K562 (cell line): ENCODE measurements around the gene ARMH1. TPM values are rescaled to one million over a fixed set of nuclear protein-coding genes. Genes with fewer than 3 reads are reported as not detected.

Experiments
- ATAC-seq: fragments of 200-7000 bp; cut with Tn5 transposase; 3 replicates; pipeline ENCODE4 v1.9.1; 2020; ENCODE audit warnings: moderate library complexity
- BruUV-seq: library from RNA; stranded (reverse); fragments of 400-500 nt; replicated peaks from 2 replicates; lab custom pipeline; 2021; lab: Mats Ljungman, UMichigan
- CTCF ChIA-PET: fragments of 300-600 bp; formaldehyde crosslinking; extraction: SDS; loops from one replicate; lab custom pipeline; 2021; ENCODE audit warnings: low intra/inter-chr PET ratio; lab: Yijun Ruan, JAX
- POLR2A ChIA-PET: fragments of 300-600, 350-650 bp; sonication (Branson Sonifier 250); formaldehyde crosslinking; extraction: SDS; loops from one replicate; lab custom pipeline; 2021; ENCODE audit warnings: antibody characterized with exemption, inconsistent platforms; lab: Yijun Ruan, JAX
- DNase-seq, 4 experiments: peaks; one replicate each; pipeline versions ENCODE4 v3.0.0 to v3.0.0-alpha.2; 2011 to 2018; ENCODE audit warnings: low spot score in 3 of 4, mixed read lengths in 3 of 4; ENCODE audit errors: extremely low read depth in 1 of 4
- FAIRE-seq: peaks from 2 replicates; lab custom pipeline; 2011; peaks lifted over from hg19 to GRCh38; lab: Jason Lieb, UNC
- H2AFZ ChIP-seq: 2 replicates; pipeline ENCODE4 v1.6.0; 2011; ENCODE audit warnings: low read depth, low read length, control low read depth, inconsistent platforms
- H3K27ac ChIP-seq: fragments of 200-600 bp; 3 replicates; pipeline ENCODE4 v1.8.0; 2011; ENCODE audit warnings: low read depth, mild to moderate bottlenecking, control low read depth, inconsistent platforms, low read length, moderate library complexity, mixed read lengths; ENCODE audit errors: extremely low read depth
- H3K27me3 ChIP-seq, 2 experiments: fragments of 300-600 bp in 1 of 2; 2 replicates in 1 of 2; 3 replicates in 1 of 2; pipeline versions ENCODE4 v1.6.0 to v1.8.0; 2011; ENCODE audit warnings: inconsistent platforms in 2 of 2, low read length in 2 of 2, mild to moderate bottlenecking in 1 of 2, mixed read lengths in 1 of 2, moderate library complexity in 1 of 2; ENCODE audit not compliant: control insufficient read depth in 2 of 2, insufficient read depth in 2 of 2
- H3K36me3 ChIP-seq: fragments of 300-600 bp; 3 replicates; pipeline ENCODE4 v1.8.0; 2011; ENCODE audit warnings: mild to moderate bottlenecking, low read length, inconsistent platforms; ENCODE audit not compliant: control insufficient read depth, insufficient read depth
- H3K4me1 ChIP-seq, 2 experiments: fragments of 200-600 bp in 1 of 2; replicated peaks in 1 of 2; 2 replicates in 1 of 2; 3 replicates in 1 of 2; pipeline versions ENCODE4 v1.5.1 to v1.8.0; 2011; ENCODE audit warnings: inconsistent platforms in 2 of 2, low read length in 2 of 2, mild to moderate bottlenecking in 1 of 2, mixed read lengths in 1 of 2, moderate library complexity in 1 of 2; ENCODE audit not compliant: control insufficient read depth in 2 of 2, insufficient read depth in 2 of 2
- H3K4me2 ChIP-seq: 2 replicates; pipeline ENCODE4 v1.6.1; 2011; ENCODE audit warnings: low read length, control low read depth, inconsistent platforms, mixed read lengths; ENCODE audit not compliant: insufficient read depth
- H3K4me3 ChIP-seq: fragments of 200-600 bp; sonication (generic), shearing (Covaris generic); 2 replicates; pipeline ENCODE4 v1.5.1; 2016; ENCODE audit warnings: control low read depth, inconsistent platforms
- H3K79me2 ChIP-seq: fragments of 200-600 bp; 3 replicates; pipeline ENCODE4 v1.8.0; 2011; ENCODE audit warnings: low read length, inconsistent platforms; ENCODE audit not compliant: control insufficient read depth, insufficient read depth
- H3K9ac ChIP-seq, 2 experiments: 2 replicates each; pipeline versions ENCODE4 v1.6.0 to v1.6.1; 2011; ENCODE audit warnings: low read depth in 2 of 2, low read length in 2 of 2, control low read depth in 1 of 2, inconsistent platforms in 1 of 2, mild to moderate bottlenecking in 1 of 2, mixed read lengths in 1 of 2; ENCODE audit not compliant: insufficient read depth in 1 of 2
- H3K9me1 ChIP-seq: one replicate; pipeline ENCODE4 v1.6.0; 2011; ENCODE audit warnings: inconsistent platforms, mild to moderate bottlenecking, low read length, moderate library complexity; ENCODE audit not compliant: control insufficient read depth, insufficient read depth
- H3K9me3 ChIP-seq: replicated peaks from 2 replicates; pipeline ENCODE4 v1.5.1; 2011; ENCODE audit warnings: low read depth, low read length, inconsistent platforms; ENCODE audit not compliant: control insufficient read depth, insufficient read depth
- H4K20me1 ChIP-seq: replicated peaks from 2 replicates; pipeline ENCODE4 v1.6.1; 2011; ENCODE audit warnings: low read length, inconsistent platforms, mixed read lengths; ENCODE audit not compliant: control insufficient read depth, insufficient read depth
- CBFA2T3 ChIP-seq: fragments of 450-650 bp; IDR thresholded peaks from 2 replicates; pipeline ENCODE4 v1.6.1; 2017
- HIVEP1 ChIP-seq: fragments of 250-450 bp; sonication (Bioruptor Pico); IDR thresholded peaks from 2 replicates; pipeline ENCODE4 v1.4.0; 2020; ENCODE audit warnings: mild to moderate bottlenecking
- IRF2 ChIP-seq: sonication (generic); formaldehyde crosslinking; IDR thresholded peaks from 2 replicates; pipeline ENCODE4 v1.8.1; 2022; ENCODE audit warnings: mild to moderate bottlenecking, missing genetic modification reagents
- IRF9 ChIP-seq: fragments of 450-650 bp; IDR thresholded peaks from 2 replicates; pipeline ENCODE4 v1.6.1; 2016; ENCODE audit warnings: missing biosample characterization, missing genetic modification characterization
- L3MBTL2 ChIP-seq: fragments of 450-650 bp; IDR thresholded peaks from 2 replicates; pipeline ENCODE4 v1.6.1; 2016; ENCODE audit warnings: mild to moderate bottlenecking, moderate library complexity
- NR3C1 ChIP-seq: sonication (generic); formaldehyde crosslinking; IDR thresholded peaks from 2 replicates; pipeline ENCODE4 v1.8.1; 2022; ENCODE audit warnings: missing genetic modification reagents
- PCBP2 ChIP-seq: fragments of 200-400 bp; formaldehyde crosslinking; IDR thresholded peaks from 2 replicates; pipeline ENCODE4 v1.6.1; 2018; ENCODE audit warnings: low read length, low read depth, mild to moderate bottlenecking, moderate library complexity; ENCODE audit not compliant: poor library complexity, severe bottlenecking
- PHF21A ChIP-seq: fragments of 450-650 bp; IDR thresholded peaks from 2 replicates; pipeline ENCODE4 v1.6.1; 2017; ENCODE audit warnings: low read depth, borderline replicate concordance
- RBM22 ChIP-seq: fragments of 200-400 bp; formaldehyde crosslinking; IDR thresholded peaks from 2 replicates; pipeline ENCODE4 v1.6.1; 2018; ENCODE audit warnings: low read length, low read depth; ENCODE audit not compliant: poor library complexity, severe bottlenecking
- SNRNP70 ChIP-seq: fragments of 200-400 bp; formaldehyde crosslinking; optimal IDR thresholded peaks from 2 replicates; pipeline ENCODE3; 2017; ENCODE audit warnings: low read depth, low read length
- U2AF1 ChIP-seq: fragments of 200-400 bp; formaldehyde crosslinking; optimal IDR thresholded peaks from 2 replicates; pipeline ENCODE3; 2017; ENCODE audit warnings: mild to moderate bottlenecking, low read depth, low read length, moderate library complexity
- ZBTB26 ChIP-seq: fragments of 450-650 bp; formaldehyde crosslinking; IDR thresholded peaks from 2 replicates; pipeline ENCODE4 v1.4.0; 2022; ENCODE audit warnings: missing genetic modification characterization
- ZKSCAN8 ChIP-seq: fragments of 200-800 bp; sonication (Bioruptor generic); IDR thresholded peaks from 2 replicates; pipeline ENCODE4 v1.6.1; 2016; ENCODE audit warnings: missing genetic modification characterization, missing compliant biosample characterization
- ZNF133 ChIP-seq: fragments of 250-450 bp; sonication (Bioruptor Pico); IDR thresholded peaks from 2 replicates; pipeline ENCODE4 v1.4.0; 2020; ENCODE audit warnings: mild to moderate bottlenecking
- ZNF518B ChIP-seq: fragments of 250-450 bp; sonication (Bioruptor Pico); IDR thresholded peaks from 2 replicates; pipeline ENCODE4 v1.5.0; 2021; ENCODE audit warnings: mild to moderate bottlenecking, moderate library complexity
- ZNF830 ChIP-seq: fragments of 250-450 bp; sonication (Bioruptor Pico); IDR thresholded peaks from 2 replicates; pipeline ENCODE4 v1.5.0; 2021; ENCODE audit warnings: mild to moderate bottlenecking
- WGBS: fragments of 100-300 bp; shearing (Covaris generic); methylation state at CpG from one replicate; pipeline ENCODE4 v1.1.6; 2016; ENCODE audit warnings: low coverage, mixed read lengths; ENCODE audit not compliant: insufficient coverage; ENCODE audit errors: missing lambda C conversion rate; 5-methylcytosine and 5-hydroxymethylcytosine counted together
- in situ Hi-C: fragments of 300-500 bp; cut with MboI; formaldehyde crosslinking; loops from 4 replicates; pipeline ENCODE4 v1.15.0; 2018; ENCODE audit warnings: inconsistent platforms, mixed read lengths
- intact Hi-C: fragments of 100-400 bp; cut with micrococcal nuclease; formaldehyde crosslinking; loops from 2 replicates; pipeline ENCODE4 v1.14.2; 2022
- polyA plus RNA-seq, 8 experiments: library from polyadenylated mRNA; depleted of rRNA in 4 of 8; stranded (reverse) in 5 of 8; unstranded in 3 of 8; fragments of >200 nt; fragmentation: Nextera tagmentation in 2 of 8; fragmentation: Illumina TruSeq in 1 of 8; extraction: Ambion mirVana in 2 of 8; extraction: Trizol in 1 of 8; gene quantifications; 2 replicates each; pipeline versions ENCODE4 v1.2.1 to v1.2.3, GENCODE V29; 2011 to 2014; ENCODE audit warnings: inconsistent platforms in 1 of 8, missing spikeins in 1 of 8
- total RNA-seq, 7 experiments: library from RNA; depleted of rRNA in 6 of 7; stranded (reverse); fragments of >200 nt in 6 of 7; fragmentation: Illumina TruSeq in 2 of 7; extraction: Trizol in 2 of 7; gene quantifications; 2 replicates each; pipeline versions ENCODE4 v1.2.1 to v1.2.3, GENCODE V29; 2011 to 2021; ENCODE audit warnings: low replicate concordance in 1 of 7

Gene ARMH1
- total and polyA plus RNA-seq, 9 of the 15 experiments (the other 6 are each of a cell fraction or from before 2014, with no cell fraction given), result 0.41 TPM; not detected in 8

GRCh38 chr1:44631647-44632539, 42.6 kb upstream of the ARMH1 start:
- intact Hi-C loops (loop anchor here (10.0 kb wide), 1 partner anchor 173 kb away; the partner anchor contains the start of genes BTBD19, DYNLT4 and PLK3), in situ Hi-C loops (no loop called here)
- ATAC-seq, result peak; percentile 87
- peaks cover 41% of the 10 kb centered on the region for H3K36me3 ChIP-seq
- peak overlapping the region; percentile 90 for H3K27ac ChIP-seq
- CTCF ChIA-PET, result no interaction called here
- FAIRE-seq, result no peak
- H3K9me3 ChIP-seq, result no peaks in the 10 kb centered on the region
- peaks cover 49 to 60% of the 10 kb centered on the region in 2 experiments; a peak in 4 of 5 replicates for H3K4me1 ChIP-seq
- H3K9ac ChIP-seq, result peak overlapping the region; percentile 83 to 92
- peak overlapping the region; percentile 82 for H2AFZ ChIP-seq
- whole genome bisulfite sequencing, result under 1% methylated on average over 65 of the region's 88 CpGs
- DNase-seq, result peak; percentile 95 to 96 (median 96)
- H4K20me1 ChIP-seq, result peaks cover 4% of the 10 kb centered on the region; the same call in 1 of the 2 replicates
- H3K27me3 ChIP-seq, result no peaks in the 10 kb centered on the region
- POLR2A ChIA-PET, result interaction anchor here (0.6 to 21.3 kb wide), 32 partner anchors 12 to 1785 kb away, joined by 3 to 328 read pairs (median 4); partner anchors contain the start of genes ARMH1, RNU5D-1, RPS8 and TMEM53
- no TSS peak for BruUV-seq
- H3K4me2 ChIP-seq, result peak overlapping the region; percentile 76
- H3K79me2 ChIP-seq, result peaks cover 31% of the 10 kb centered on the region
- H3K4me3 ChIP-seq, result peak overlapping the region; percentile 78
- peaks cover 8% of the 10 kb centered on the region for H3K9me1 ChIP-seq
- TF ChIP-seq ZBTB26 (CRISPR knock-in tag) (peak; percentile 31; the same call in 1 of the 2 replicates), SNRNP70 (no peak), IRF2 (CRISPR knock-in tag) (no peak), PCBP2 (peak; percentile 13), CBFA2T3 (0 out of 2 replicates have a peak, but pooled peaks have one; percentile 10), ZNF830 (CRISPR knock-in tag) (no peak), NR3C1 (CRISPR knock-in tag) (no peak; the same call in 1 of the 2 replicates), HIVEP1 (0 out of 2 replicates have a peak, but pooled peaks have one; percentile 65), ZNF518B (no peak), ZKSCAN8 (peak; percentile 41; the same call in 1 of the 2 replicates), U2AF1 (peak; percentile 71), PHF21A (no peak), RBM22 (peak; percentile 85), IRF9 (tag) (no peak), L3MBTL2 (peak; percentile 86), ZNF133 (no peak)
